GM18873 (cell line): Measurements from ENCODE around the gene ARL5B.

ENCODE experiments used
- ATAC-seq: cut with Tn5 transposase; IDR thresholded peaks from one replicate; pipeline ENCODE4 v1.9.1; 2021; ENCODE audit warnings: mild to moderate bottlenecking, moderate library complexity, moderate number of reproducible peaks; ENCODE audit not compliant: unreplicated experiment, low FRiP score

The ARL5B gene

GRCh38 chr10:18658271-18659124 is 733 bp upstream of the ARL5B start:
- ATAC-seq = peak; percentile 1

- ATAC-seq = peak; percentile 15
Observed at GRCh38 chr10:18659819-18660535, 746 bp downstream of the ARL5B start.

GRCh38 chr10:18660816-18661431 is 1.7 kb downstream of the ARL5B start:
- ATAC-seq = no peak

GRCh38 chr10:18664841-18665478 is 5.7 kb downstream of the ARL5B start:
- no peak for ATAC-seq

GRCh38 chr10:18665815-18666558 is 6.8 kb downstream of the ARL5B start:
- ATAC-seq = no peak

- ATAC-seq = no peak
Observed at GRCh38 chr10:18666810-18667209, 7.6 kb downstream of the ARL5B start.

GRCh38 chr10:18668026-18668425 is 8.8 kb downstream of the ARL5B start:
- ATAC-seq = no peak

GRCh38 chr10:18675086-18675801 is 16.0 kb downstream of the ARL5B start:
- no peak for ATAC-seq

- no peak for ATAC-seq
Observed at GRCh38 chr10:18680754-18681153, 21.5 kb downstream of the ARL5B start.

GRCh38 chr10:18681366-18681765 is 22.1 kb downstream of the ARL5B start:
- no peak for ATAC-seq

GRCh38 chr10:18681971-18682411 is 22.8 kb downstream of the ARL5B start:
- ATAC-seq = no peak

- ATAC-seq = no peak
Observed at GRCh38 chr10:18683427-18683826, 24.2 kb downstream of the ARL5B start.

GRCh38 chr10:18684416-18684815 is 25.2 kb downstream of the ARL5B start:
- ATAC-seq = no peak

GRCh38 chr10:18684953-18685352 is 25.7 kb downstream of the ARL5B start:
- ATAC-seq = no peak

- no peak for ATAC-seq
Observed at GRCh38 chr10:18685555-18685954, 26.3 kb downstream of the ARL5B start.

GRCh38 chr10:18687195-18687594 is 28.0 kb downstream of the ARL5B start:
- no peak for ATAC-seq

- no peak for ATAC-seq
Observed at GRCh38 chr10:18687706-18688105, 28.5 kb downstream of the ARL5B start.

GRCh38 chr10:18689498-18689897 is 30.3 kb downstream of the ARL5B start:
- no peak for ATAC-seq

GRCh38 chr10:18690541-18690940 is 31.3 kb downstream of the ARL5B start:
- no peak for ATAC-seq
